Measurements from ENCODE around the gene PUM1. TPM values are rescaled to one million over a fixed set of nuclear protein-coding genes. Genes with fewer than 3 reads are reported as not detected.

PUM1 gene
- total and polyA plus RNA-seq, 10 of the 15 experiments (the other 5 are each of a cell fraction or from before 2014, with no cell fraction given) = 21.4 to 75.3 (median 42.4) TPM

DNA sequence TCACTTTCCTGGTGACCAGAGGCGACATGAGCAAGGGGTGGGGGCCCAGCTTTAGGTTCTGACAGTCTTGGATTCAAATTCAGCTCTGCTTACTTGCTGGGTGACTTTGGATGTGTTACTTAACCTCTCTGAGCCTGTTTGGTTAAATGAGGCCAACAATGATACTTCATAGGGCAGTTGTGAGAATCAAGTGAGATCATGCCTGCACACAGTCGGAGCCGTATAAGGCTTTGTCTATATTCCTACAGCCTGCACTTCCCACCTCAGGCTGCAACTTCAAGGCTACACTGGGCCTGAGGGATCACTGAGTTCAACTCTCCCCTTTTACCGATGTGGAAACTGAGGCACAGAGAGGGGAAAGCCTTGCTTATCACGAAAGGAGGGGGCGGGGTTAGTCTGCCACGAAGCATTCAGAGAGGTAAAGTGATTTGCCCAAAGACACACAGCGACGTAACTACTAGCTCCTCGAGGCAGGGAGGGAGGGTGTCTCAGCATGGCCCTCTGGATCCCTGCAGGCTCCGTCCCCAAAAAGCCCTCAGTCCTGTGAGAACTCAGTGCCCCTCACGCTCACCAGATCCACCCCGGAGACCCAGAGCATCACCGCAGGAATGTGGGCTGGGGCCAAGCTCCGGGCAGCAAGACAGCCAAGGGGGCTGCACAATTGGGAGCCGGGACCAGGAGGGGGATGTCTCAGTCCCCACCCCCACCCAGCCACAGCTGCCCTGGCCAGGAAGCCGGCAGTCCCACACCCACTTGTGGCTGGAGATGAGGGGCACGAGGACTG, 181.9 kb downstream of the PUM1 start (continued):
- TF ChIP-seq RELB (IDR thresholded peaks at IDR 0.05; ENCODE audit: low read depth) = no peak
- no peak for TF ChIP-seq SIX5 (IDR thresholded peaks at IDR 0.05; ENCODE audit: low read depth, low read length, severe bottlenecking)
- TF ChIP-seq SMAD1 (IDR thresholded peaks at IDR 0.05; ENCODE audit: low read depth, partially characterized antibody) = no peak
- no peak for TF ChIP-seq MTA3 (IDR thresholded peaks at IDR 0.05; ENCODE audit: borderline replicate concordance, low read length)
- no peak for TF ChIP-seq IRF3 (IDR thresholded peaks at IDR 0.05)
- TF ChIP-seq NKRF (conservative IDR thresholded peaks at IDR 0.05) = no peak

Data from GM12878 (cell line).